H9 (cell line): ENCODE data around the gene UBN1. TPM values are rescaled to one million over a fixed set of nuclear protein-coding genes. Genes with fewer than 3 reads are reported as not detected.

Source experiments
- DNase-seq: peaks from one replicate; pipeline ENCODE4 v3.0.0-alpha.2; 2017
- H2AFZ ChIP-seq: one replicate; pipeline ENCODE4 v1.6.1; 2013; ENCODE audit warnings: mild to moderate bottlenecking, low read length, control low read depth, moderate library complexity
- H2AK5ac ChIP-seq: 2 replicates; pipeline ENCODE4 v1.6.1; 2013; ENCODE audit warnings: low read length, control low read depth, mixed read lengths; ENCODE audit not compliant: insufficient read length
- H2BK120ac ChIP-seq: one replicate; pipeline ENCODE4 v1.6.1; 2013; ENCODE audit warnings: low read depth, mild to moderate bottlenecking, low read length, control low read depth, inconsistent platforms; ENCODE audit not compliant: poor library complexity, severe bottlenecking
- H2BK12ac ChIP-seq: 2 replicates; pipeline ENCODE4 v1.6.1; 2013; ENCODE audit warnings: low read length, control low read depth, mixed read lengths, low read depth; ENCODE audit not compliant: insufficient read length
- H2BK15ac ChIP-seq: 2 replicates; pipeline ENCODE4 v1.6.1; 2013; ENCODE audit warnings: low read depth, low read length, control low read depth
- H2BK20ac ChIP-seq: one replicate; pipeline ENCODE4 v1.6.1; 2013; ENCODE audit warnings: low read depth, mild to moderate bottlenecking, low read length, control low read depth, inconsistent platforms; ENCODE audit not compliant: poor library complexity, severe bottlenecking
- H2BK5ac ChIP-seq: 2 replicates; pipeline ENCODE4 v1.6.1; 2013; ENCODE audit warnings: low read length, control low read depth, mixed read lengths; ENCODE audit not compliant: insufficient read length
- H3K14ac ChIP-seq: 2 replicates; pipeline ENCODE4 v1.6.1; 2013; ENCODE audit warnings: low read length, control low read depth; ENCODE audit not compliant: insufficient read depth
- H3K18ac ChIP-seq: 2 replicates; pipeline ENCODE4 v1.6.1; 2013; ENCODE audit warnings: low read depth, mild to moderate bottlenecking, mixed read lengths, low read length, control low read depth; ENCODE audit not compliant: insufficient read length
- H3K23ac ChIP-seq: 2 replicates; pipeline ENCODE4 v1.6.1; 2013; ENCODE audit warnings: low read length, control low read depth, mixed read lengths, low read depth; ENCODE audit not compliant: insufficient read length
- H3K23me2 ChIP-seq: 2 replicates; pipeline ENCODE4 v1.6.1; 2013; ENCODE audit warnings: low read depth, mild to moderate bottlenecking, mixed read lengths, low read length, control low read depth; ENCODE audit not compliant: insufficient read length, poor library complexity, severe bottlenecking
- H3K27ac ChIP-seq: 2 replicates; pipeline ENCODE4 v1.5.1; 2013; ENCODE audit warnings: low read length, control low read depth, mixed read lengths, low read depth; ENCODE audit not compliant: insufficient read length
- H3K27me3 ChIP-seq: 2 replicates; pipeline ENCODE4 v1.6.1; 2013; ENCODE audit warnings: low read length, control low read depth, inconsistent platforms; ENCODE audit not compliant: insufficient read depth
- H3K4ac ChIP-seq: 2 replicates; pipeline ENCODE4 v1.6.1; 2013; ENCODE audit warnings: low read depth, mild to moderate bottlenecking, control low read depth, inconsistent platforms, low read length, moderate library complexity
- H3K4me1 ChIP-seq: 2 replicates; pipeline ENCODE4 v1.6.1; 2013; ENCODE audit warnings: low read length, control low read depth, inconsistent platforms; ENCODE audit not compliant: insufficient read depth
- H3K4me2 ChIP-seq: 2 replicates; pipeline ENCODE4 v1.6.1; 2013; ENCODE audit warnings: low read length, control low read depth, mixed read lengths; ENCODE audit not compliant: insufficient read length, insufficient read depth
- H3K56ac ChIP-seq: 2 replicates; pipeline ENCODE4 v1.6.1; 2013; ENCODE audit warnings: low read depth, mild to moderate bottlenecking, mixed read lengths, low read length, control low read depth; ENCODE audit not compliant: insufficient read length
- H3K79me1 ChIP-seq: 2 replicates; pipeline ENCODE4 v1.6.1; 2013; ENCODE audit warnings: low read depth, mild to moderate bottlenecking, moderate library complexity, low read length, control low read depth, inconsistent platforms; ENCODE audit not compliant: insufficient read depth, poor library complexity, severe bottlenecking
- H3K79me2 ChIP-seq: 2 replicates; pipeline ENCODE4 v1.6.1; 2013; ENCODE audit warnings: low read length, control low read depth, inconsistent platforms; ENCODE audit not compliant: insufficient read depth
- H3K9ac ChIP-seq: 2 replicates; pipeline ENCODE4 v1.6.1; 2013; ENCODE audit warnings: low read length, control low read depth, mixed read lengths; ENCODE audit not compliant: insufficient read length; ENCODE audit errors: extremely low read depth
- H3K9me3 ChIP-seq: one replicate; pipeline ENCODE4 v1.6.1; 2013; ENCODE audit warnings: low read depth, low read length, inconsistent platforms; ENCODE audit not compliant: control insufficient read depth
- H3T11ph ChIP-seq: one replicate; pipeline ENCODE4 v1.6.1; 2013; ENCODE audit warnings: mild to moderate bottlenecking, low read length, control low read depth, inconsistent platforms
- H4K20me1 ChIP-seq: one replicate; pipeline ENCODE4 v1.6.1; 2013; ENCODE audit not compliant: control insufficient read depth, insufficient read length, insufficient read depth
- H4K5ac ChIP-seq: 2 replicates; pipeline ENCODE4 v1.6.1; 2013; ENCODE audit warnings: low read depth, mild to moderate bottlenecking, mixed read lengths, low read length, control low read depth; ENCODE audit not compliant: insufficient read length
- H4K8ac ChIP-seq: replicated peaks from 2 replicates; pipeline ENCODE4 v1.6.1; 2013; ENCODE audit warnings: low read length, control low read depth, mixed read lengths, low read depth; ENCODE audit not compliant: insufficient read length
- H4K91ac ChIP-seq: 2 replicates; pipeline ENCODE4 v1.6.1; 2013; ENCODE audit warnings: low read depth, mild to moderate bottlenecking, moderate library complexity, mixed read lengths, low read length, control low read depth; ENCODE audit not compliant: insufficient read length
- H3K27ac Mint-ChIP-seq, 3 experiments: 2 replicates in 2 of 3; 3 replicates in 1 of 3; pipeline ENCODE4 v1.8.0; 2020 to 2021; ENCODE audit warnings: mixed read lengths in 3 of 3, mild to moderate bottlenecking in 1 of 3, moderate library complexity in 1 of 3
- H3K27me3 Mint-ChIP-seq: 2 replicates; pipeline ENCODE4 v1.8.0; 2021; ENCODE audit warnings: low read depth, mild to moderate bottlenecking, moderate library complexity, mixed read lengths
- H3K36me3 Mint-ChIP-seq, 3 experiments: 2 replicates in 2 of 3; 3 replicates in 1 of 3; pipeline ENCODE4 v1.8.0; 2020 to 2021; ENCODE audit warnings: low read depth in 3 of 3, mixed read lengths in 3 of 3; ENCODE audit not compliant: insufficient read depth in 1 of 3
- H3K4me1 Mint-ChIP-seq, 2 experiments: 2 replicates each; pipeline ENCODE4 v1.8.0; 2020; ENCODE audit warnings: mixed read lengths in 2 of 2
- H3K4me3 Mint-ChIP-seq, 2 experiments: 2 replicates in 1 of 2; 3 replicates in 1 of 2; pipeline ENCODE4 v1.8.0; 2020 to 2021; ENCODE audit warnings: mild to moderate bottlenecking in 2 of 2, mixed read lengths in 2 of 2, moderate library complexity in 1 of 2
- H3K9me3 Mint-ChIP-seq, 2 experiments: 2 replicates in 1 of 2; 3 replicates in 1 of 2; pipeline ENCODE4 v1.8.0; 2020; ENCODE audit warnings: mild to moderate bottlenecking in 2 of 2, mixed read lengths in 2 of 2, moderate library complexity in 1 of 2
- CTCF ChIP-seq: fragments of 200-600 bp; sonication (generic); conservative IDR thresholded peaks from 3 replicates; pipeline ENCODE4 v1.8.0; 2021; ENCODE audit warnings: antibody characterized with exemption, mild to moderate bottlenecking
- WGBS: extraction: QIAGEN DNeasy Blood & Tissue Kit; methylation state at CpG from one replicate; pipeline ENCODE4 v1.1.7; 2013; ENCODE audit warnings: missing lambda C conversion rate, low lambda C conversion rate, mixed read lengths; ENCODE audit not compliant: insufficient read length; ENCODE audit errors: extremely low coverage; 5-methylcytosine and 5-hydroxymethylcytosine counted together
- total RNA-seq: library from RNA; stranded (reverse); gene quantifications from 2 replicates; pipeline ENCODE4 v1.2.1, GENCODE V29; 2021

Gene UBN1
- total RNA-seq, 1 experiment from 2014 or later = 55.2 TPM

GRCh38 chr16:4899474-4899846 lies 52.2 kb downstream of the UBN1 start:
- no peak overlapping the region for H3K14ac ChIP-seq
- H3K4me2 ChIP-seq = no peak overlapping the region
- no peak overlapping the region for H2BK15ac ChIP-seq
- peaks cover 3 to 6% of the 10 kb centered on the region in 2 experiments; a peak in 2 of 5 replicates for H3K9me3 Mint-ChIP-seq
- H3K9ac ChIP-seq = no peak overlapping the region
- TF ChIP-seq CTCF = no peak
- no peaks in the 10 kb centered on the region for H3K79me2 ChIP-seq
- no peaks in the 10 kb centered on the region for H3K79me1 ChIP-seq
- no peak overlapping the region for H4K91ac ChIP-seq
- H3K9me3 ChIP-seq = no peaks in the 10 kb centered on the region
- no peak overlapping the region for H3T11ph ChIP-seq
- H3K23ac ChIP-seq = no peak overlapping the region
- H2AFZ ChIP-seq = no peak overlapping the region
- H3K36me3 Mint-ChIP-seq = peaks cover 8 to 65% (median 48%) of the 10 kb centered on the region in 3 experiments
- no peaks in the 10 kb centered on the region for H3K4me1 ChIP-seq
- no peak overlapping the region for H4K8ac ChIP-seq
- no peak overlapping the region for H3K56ac ChIP-seq
- DNase-seq = no peak
- no peak overlapping the region for H4K5ac ChIP-seq
- H3K23me2 ChIP-seq = no peaks in the 10 kb centered on the region
- no peaks in the 10 kb centered on the region for H3K27me3 ChIP-seq
- WGBS = no CpG with 5 or more reads among the region's 6 CpGs
- no peak overlapping the region for H3K27ac ChIP-seq
- no peak overlapping the region for H2BK12ac ChIP-seq
- H2BK120ac ChIP-seq = no peak overlapping the region
- no peak overlapping the region for H2BK20ac ChIP-seq
- no peak overlapping the region for H3K4ac ChIP-seq
- no peak overlapping the region; a peak in 1 of 7 replicates for H3K27ac Mint-ChIP-seq
- H3K4me3 Mint-ChIP-seq = no peak overlapping the region
- no peak overlapping the region for H3K18ac ChIP-seq
- no peak overlapping the region for H2BK5ac ChIP-seq
- H3K4me1 Mint-ChIP-seq = no peaks in the 10 kb centered on the region
- H3K27me3 Mint-ChIP-seq = peaks cover 1% of the 10 kb centered on the region; the same call in 1 of the 2 replicates
- H2AK5ac ChIP-seq = no peak overlapping the region
- H4K20me1 ChIP-seq = no peaks in the 10 kb centered on the region
